Esophagus squamous epithelium (tissue), 5 donors: ENCODE data around the gene PXN. TPM values are rescaled to one million over a fixed set of nuclear protein-coding genes. Genes with fewer than 3 reads are reported as not detected.

Source experiments
- DNase-seq: peaks from one replicate; lab custom pipeline; 2025; lab: John Stamatoyannopoulos, UW
- H3K27ac ChIP-seq, 4 donors: fragments of 200-600 bp; sonication (generic); one replicate each; pipeline ENCODE4 v1.5.1; 2016 to 2019; ENCODE audit warnings: mild to moderate bottlenecking in 1 of 4
- H3K27me3 ChIP-seq, 4 donors: fragments of 200-600 bp; sonication (generic); 1 replicate in 3 of 4; 2 replicates in 1 of 4; pipeline versions ENCODE4 v1.5.1 to v1.6.0; 2017 to 2021; ENCODE audit warnings: antibody characterized with exemption in 1 of 4
- H3K36me3 ChIP-seq, 3 donors: fragments of 200-600 bp; sonication (generic); one replicate each; pipeline ENCODE4 v1.5.1; 2016 to 2019
- H3K4me1 ChIP-seq, 3 donors: fragments of 200-600 bp; sonication (generic); one replicate each; pipeline ENCODE4 v1.5.1; 2017 to 2019
- H3K4me3 ChIP-seq, 4 donors: fragments of 200-600 bp; sonication (generic); 1 replicate in 3 of 4; 2 replicates in 1 of 4; pipeline ENCODE4 v1.5.1; 2016 to 2019; ENCODE audit warnings: mild to moderate bottlenecking in 2 of 4, moderate library complexity in 1 of 4
- H3K9me3 ChIP-seq, 3 donors: fragments of 200-600 bp; sonication (generic); one replicate each; pipeline ENCODE4 v1.5.1; 2016 to 2019
- POLR2A ChIP-seq, 4 donors: fragments of 450-650 bp; IDR thresholded peaks; one replicate each; pipeline ENCODE4 v1.6.1; 2017; ENCODE audit warnings: antibody characterized with exemption in 4 of 4, mild to moderate bottlenecking in 4 of 4, moderate library complexity in 3 of 4
- WGBS, 2 donors: methylation state at CpG; one replicate each; pipeline ENCODE4 v1.1.5; 2018; 5-methylcytosine and 5-hydroxymethylcytosine counted together
- intact Hi-C: fragments of 100-400 bp; cut with DNase I; formaldehyde crosslinking; loops from one replicate; pipeline ENCODE4 v1.15.0; 2022
- small RNA-seq, 4 donors: library from RNA; depleted of rRNA; stranded (forward); fragments of <200 nt; gene quantifications; one replicate each; pipeline ENCODE3, GENCODE V24; 2016
- total RNA-seq, 4 donors: library from RNA; depleted of rRNA; stranded (reverse); fragments of >200 nt; gene quantifications; one replicate each; pipeline ENCODE4 v1.1.0, GENCODE V29; 2016
- TF ChIP-seq, protein P1 (sequence below), 6 experiments: fragments of 450-650 bp in 4 of 6; fragments of 200-600 bp in 2 of 6; sonication (generic) in 2 of 6; IDR thresholded peaks; one replicate each; pipeline ENCODE4 v1.5.1; 2016 to 2019; ENCODE audit warnings: antibody characterized with exemption in 6 of 6, mild to moderate bottlenecking in 4 of 6, moderate library complexity in 4 of 6
- donor health status: DM: yes; HTN: yes; CAD: no.

PXN gene
- total RNA-seq, 4 donors from 2014 or later, result 18.2 to 44.4 (median 21.4) TPM

DNA sequence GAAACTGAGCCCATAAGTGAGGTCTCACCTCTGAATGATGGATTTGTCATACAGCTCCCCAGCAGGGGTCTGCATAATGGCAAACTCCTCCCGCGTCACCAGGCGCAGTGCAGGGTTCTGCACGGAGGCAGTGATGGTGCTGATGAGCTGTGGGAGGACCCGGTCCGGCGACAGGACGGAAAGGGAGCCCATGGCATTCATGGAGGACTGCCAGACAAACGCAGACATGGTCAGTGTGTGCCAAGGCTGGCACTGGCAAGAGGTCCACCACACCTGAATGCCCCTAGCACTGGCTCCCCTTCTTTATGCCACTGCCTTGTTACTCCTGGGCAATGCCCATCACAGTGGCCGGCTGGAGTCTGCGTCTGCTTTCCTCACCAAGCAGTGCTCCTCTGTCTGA lies 103.7 kb downstream of the PXN start:
- H3K4me1 ChIP-seq, result no peaks in the 10 kb centered on the region
- peaks cover 40 to 100% (median 76%) of the 10 kb centered on the region in 3 donors for H3K36me3 ChIP-seq
- H3K4me3 ChIP-seq, result no peak overlapping the region
- intact Hi-C loops, result no loop called here
- no peak for DNase-seq
- TF ChIP-seq POLR2A (IDR thresholded peaks at IDR 0.05), result no peak
- TF ChIP-seq, protein P1, sequence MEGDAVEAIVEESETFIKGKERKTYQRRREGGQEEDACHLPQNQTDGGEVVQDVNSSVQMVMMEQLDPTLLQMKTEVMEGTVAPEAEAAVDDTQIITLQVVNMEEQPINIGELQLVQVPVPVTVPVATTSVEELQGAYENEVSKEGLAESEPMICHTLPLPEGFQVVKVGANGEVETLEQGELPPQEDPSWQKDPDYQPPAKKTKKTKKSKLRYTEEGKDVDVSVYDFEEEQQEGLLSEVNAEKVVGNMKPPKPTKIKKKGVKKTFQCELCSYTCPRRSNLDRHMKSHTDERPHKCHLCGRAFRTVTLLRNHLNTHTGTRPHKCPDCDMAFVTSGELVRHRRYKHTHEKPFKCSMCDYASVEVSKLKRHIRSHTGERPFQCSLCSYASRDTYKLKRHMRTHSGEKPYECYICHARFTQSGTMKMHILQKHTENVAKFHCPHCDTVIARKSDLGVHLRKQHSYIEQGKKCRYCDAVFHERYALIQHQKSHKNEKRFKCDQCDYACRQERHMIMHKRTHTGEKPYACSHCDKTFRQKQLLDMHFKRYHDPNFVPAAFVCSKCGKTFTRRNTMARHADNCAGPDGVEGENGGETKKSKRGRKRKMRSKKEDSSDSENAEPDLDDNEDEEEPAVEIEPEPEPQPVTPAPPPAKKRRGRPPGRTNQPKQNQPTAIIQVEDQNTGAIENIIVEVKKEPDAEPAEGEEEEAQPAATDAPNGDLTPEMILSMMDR (IDR thresholded peaks at IDR 0.05), result no peak
- no peaks in the 10 kb centered on the region for H3K27me3 ChIP-seq
- no peak overlapping the region for H3K27ac ChIP-seq
- no peaks in the 10 kb centered on the region for H3K9me3 ChIP-seq
- 95 to 97% methylated on average over 8 to 11 of the region's 11 CpGs for WGBS, 2 donors

Small RNA genes lying within 50 kb of the gene (small RNA-seq; reads per million reads assigned to genes)
- gene RNU4-1, result 639 to 2,603 (median 1,506) reads per million in 4 donors
- 337 to 2,247 (median 938) reads per million in 4 donors for gene RNU4-2
- 0 reads per million in 4 donors for gene RNU6-1088P

Other genes starting within 250 kb of the PXN start
- 10 to 100 TPM; 25.8 to 38.9 (median 32.0) TPM for gene RAB35, start 149.0 kb downstream of the PXN start, total RNA-seq
- gene GCN1, start 71.0 kb downstream of the PXN start, total RNA-seq, result 100 to 1,000 TPM in 1 of 4 donors, 10 to 100 TPM in 3; 39.5 to 117 (median 63.7) TPM
- gene RPLP0, start 64.6 kb downstream of the PXN start, total RNA-seq, result 1,000 to 10,000 TPM; 3,136 to 5,114 (median 4,044) TPM
- gene RNU4-2, start 26.2 kb upstream of the PXN start, total RNA-seq, result under 1 TPM in 3 of 4 donors, not detected in 1; under 0.01 TPM
- gene RNU4-1, start 27.5 kb upstream of the PXN start, total RNA-seq, result under 1 TPM in 3 of 4 donors, not detected in 1; under 0.01 TPM
- gene SIRT4, start 36.6 kb upstream of the PXN start, total RNA-seq, result 1 to 10 TPM in 1 of 4 donors, under 1 TPM in 1, not detected in 2; 0.70 to 5.0 TPM
- gene PLA2G1B, start 62.0 kb upstream of the PXN start, total RNA-seq, result not detected
- under 1 TPM in 2 of 4 donors, not detected in 2; 0.09 to 0.19 TPM for gene MSI1, start 103.4 kb upstream of the PXN start, total RNA-seq
- gene COX6A1, start 172.4 kb upstream of the PXN start, total RNA-seq, result 100 to 1,000 TPM; 515 to 809 (median 685) TPM
- gene TRIAP1, start 180.7 kb upstream of the PXN start, total RNA-seq, result 10 to 100 TPM in 3 of 4 donors, 1 to 10 TPM in 1; 7.1 to 39.3 (median 23.3) TPM
- gene GATC, start 180.7 kb upstream of the PXN start, total RNA-seq, result 10 to 100 TPM in 3 of 4 donors, 1 to 10 TPM in 1; 8.1 to 19.8 (median 14.2) TPM
- gene SRSF9, start 204.0 kb upstream of the PXN start, total RNA-seq, result 100 to 1,000 TPM in 1 of 4 donors, 10 to 100 TPM in 3; 85.6 to 128 (median 93.2) TPM
- gene DYNLL1, start 230.4 kb upstream of the PXN start, total RNA-seq, result 100 to 1,000 TPM; 368 to 605 (median 490) TPM